Measurements from ENCODE around the gene TSEN54.
"Not testable (repeated sequence)": the region's sequence is repeated elsewhere in the genome, so short reads cannot be mapped to it uniquely, and the experiment has no call there.

TSEN54 gene

DNA sequence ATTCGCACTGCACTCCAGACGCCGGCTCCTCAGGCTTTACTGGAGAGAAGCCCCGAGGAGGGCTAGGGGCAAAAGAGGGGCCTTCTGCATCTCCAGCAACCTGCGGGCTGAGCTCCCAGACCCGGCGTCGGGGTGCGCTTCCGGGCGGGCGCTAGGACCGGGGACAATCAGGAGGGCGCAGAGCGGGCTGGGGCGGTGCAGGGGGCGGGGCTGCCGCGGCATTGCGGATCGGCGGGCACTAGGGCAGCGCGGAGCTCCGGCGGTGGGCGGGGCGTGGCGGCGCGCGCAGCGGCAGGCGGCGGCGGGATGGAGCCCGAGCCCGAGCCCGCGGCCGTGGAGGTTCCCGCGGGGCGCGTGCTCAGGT is at the start of gene TSEN54:
TSS of gene TSEN54 (plus strand) at position 274 of the 364 bp plus-strand sequence. CDS start at position 307, 33 bp downstream.
- in situ Hi-C loops (cut with MboI; ENCODE audit: low sequenced_read_pairs): no loop called here

DNA sequence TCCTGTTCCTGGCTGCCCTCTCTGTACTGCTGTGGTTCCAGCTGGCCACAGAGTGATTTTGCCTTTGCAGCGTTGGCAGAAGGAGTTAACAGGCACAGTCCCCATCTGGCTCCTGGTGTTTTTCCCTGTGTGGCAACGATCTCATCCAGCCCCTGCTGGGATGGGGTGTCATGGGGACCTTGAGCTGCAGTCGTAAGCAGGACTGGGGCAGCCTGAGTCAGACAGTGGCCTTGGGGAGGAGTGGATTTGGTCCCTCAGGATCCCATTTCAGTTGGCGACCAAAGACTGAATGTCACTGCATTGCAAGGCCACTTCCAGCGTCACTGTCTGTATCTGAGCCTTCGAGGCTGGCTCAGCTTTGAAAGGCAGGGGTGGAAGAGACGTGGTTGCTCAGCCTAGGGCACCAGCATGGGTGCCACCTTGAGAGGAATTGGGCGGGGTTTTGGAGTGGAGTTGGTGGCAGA is 48.0 kb upstream of the TSEN54 start:
- in situ Hi-C loops (cut with MboI; ENCODE audit: low sequenced_read_pairs): no loop called here

DNA sequence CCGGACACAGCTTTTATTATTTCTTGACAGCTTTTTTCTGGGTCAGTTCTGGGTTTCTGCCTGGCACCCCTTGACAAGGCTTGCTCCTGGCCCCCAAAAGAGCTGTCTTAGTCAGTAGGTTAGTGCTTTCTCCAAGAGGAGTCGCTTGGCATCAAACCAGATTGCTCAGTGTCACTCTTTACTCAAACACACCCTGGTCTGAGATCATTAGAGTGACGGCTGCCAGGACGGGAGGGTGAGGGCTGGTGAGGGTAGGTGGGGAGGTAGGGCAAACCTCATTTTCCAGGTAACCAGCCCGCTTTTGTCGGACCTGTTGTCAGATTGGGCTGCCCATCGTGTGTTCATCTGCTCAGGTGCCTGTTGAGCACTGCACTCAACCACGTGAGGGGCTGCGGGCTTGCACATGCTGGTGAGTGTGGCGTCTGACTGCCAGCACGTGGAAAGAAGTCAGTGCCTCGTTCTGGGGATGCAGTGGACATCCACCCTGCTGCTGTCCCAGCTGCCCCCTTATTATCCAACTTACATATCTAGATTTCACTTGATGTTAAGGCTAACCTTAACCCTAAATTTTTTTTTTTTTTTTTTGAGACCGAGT is 47.5 kb upstream of the TSEN54 start:
- in situ Hi-C loops (cut with MboI; ENCODE audit: low sequenced_read_pairs): no loop called here

GRCh38 chr17:75471207-75471606 is 45.1 kb upstream of the TSEN54 start:
- in situ Hi-C loops (cut with MboI; ENCODE audit: low sequenced_read_pairs): no loop called here

DNA sequence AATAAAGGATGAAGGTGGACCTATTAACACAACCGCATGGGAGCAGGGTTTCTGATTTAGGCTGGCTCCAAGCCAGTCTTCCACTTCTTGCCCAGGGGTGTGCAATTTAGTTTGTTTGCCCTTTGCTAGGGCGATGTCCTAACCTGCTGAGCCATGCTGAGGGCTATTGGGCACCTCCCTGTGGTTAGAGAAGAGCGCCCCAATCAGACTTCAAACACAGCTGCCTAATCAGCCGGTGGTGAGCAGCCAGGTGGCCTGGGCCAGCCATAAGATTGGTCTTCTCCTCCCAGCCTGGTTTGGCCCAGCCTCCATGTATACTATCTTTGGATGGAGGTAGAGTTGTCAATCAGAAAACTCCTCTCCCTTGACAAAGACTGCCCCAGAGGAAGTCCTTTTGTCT is 44.2 kb upstream of the TSEN54 start:
- in situ Hi-C loops (cut with MboI; ENCODE audit: low sequenced_read_pairs): no loop called here

GRCh38 chr17:75473246-75473645 is 43.1 kb upstream of the TSEN54 start:
- in situ Hi-C loops (cut with MboI; ENCODE audit: low sequenced_read_pairs): no loop called here

GRCh38 chr17:75474736-75475135 is 41.6 kb upstream of the TSEN54 start:
- in situ Hi-C loops (cut with MboI; ENCODE audit: low sequenced_read_pairs): no loop called here

GRCh38 chr17:75475144-75475835 is 41.0 kb upstream of the TSEN54 start:
- in situ Hi-C loops (cut with MboI; ENCODE audit: low sequenced_read_pairs): no loop called here

DNA sequence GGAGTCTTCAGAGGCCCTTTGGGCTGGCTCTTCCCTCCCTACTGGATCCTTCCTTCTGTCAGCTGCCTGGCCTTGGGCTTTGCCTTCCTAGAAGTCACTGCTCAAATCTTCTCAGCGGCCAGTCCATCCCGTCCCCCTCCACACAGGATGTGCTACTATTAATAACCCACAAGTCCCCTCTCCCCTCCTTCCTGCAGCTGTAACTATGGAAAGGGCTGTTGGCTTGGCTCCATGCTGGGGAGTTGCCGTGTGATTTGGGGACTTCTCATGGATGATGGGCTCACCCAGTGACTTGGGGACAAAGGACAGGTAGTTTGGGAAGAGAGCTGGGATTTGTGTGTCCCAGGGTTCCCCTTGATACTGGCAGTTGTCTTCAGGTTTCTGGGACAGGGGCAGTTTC is 40.5 kb upstream of the TSEN54 start:
- in situ Hi-C loops (cut with MboI; ENCODE audit: low sequenced_read_pairs): no loop called here

DNA sequence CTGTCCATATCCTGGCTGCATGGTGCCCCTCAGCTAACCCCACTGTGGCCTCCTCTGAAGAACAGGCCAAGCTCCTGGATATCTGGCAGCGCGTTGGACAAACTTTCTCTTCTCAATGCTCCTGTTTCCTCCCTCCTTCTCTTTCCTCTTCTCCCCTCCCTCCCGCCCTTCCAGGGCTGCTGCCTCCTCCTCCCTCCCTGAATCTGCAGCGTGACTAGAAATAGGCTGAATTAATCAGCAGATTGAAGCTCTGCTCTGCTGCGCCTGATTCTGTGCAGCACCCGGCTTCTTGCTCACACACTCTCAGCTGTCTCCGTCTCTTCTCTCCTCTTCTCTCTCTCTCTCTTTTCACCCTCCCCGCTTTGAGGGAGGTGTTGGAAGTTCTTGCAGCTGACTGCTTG is 40.1 kb upstream of the TSEN54 start:
- in situ Hi-C loops (cut with MboI; ENCODE audit: low sequenced_read_pairs): no loop called here

- in situ Hi-C loops (cut with MboI; ENCODE audit: low sequenced_read_pairs): no loop called here
Observed at GRCh38 chr17:75476752-75477489, 39.4 kb upstream of the TSEN54 start.

- in situ Hi-C loops (cut with MboI; ENCODE audit: low sequenced_read_pairs): not testable (repeated sequence)
Observed at GRCh38 chr17:75477490-75477862, 38.9 kb upstream of the TSEN54 start.

GRCh38 chr17:75478508-75478907 is 37.8 kb upstream of the TSEN54 start:
- in situ Hi-C loops (cut with MboI; ENCODE audit: low sequenced_read_pairs): no loop called here

DNA sequence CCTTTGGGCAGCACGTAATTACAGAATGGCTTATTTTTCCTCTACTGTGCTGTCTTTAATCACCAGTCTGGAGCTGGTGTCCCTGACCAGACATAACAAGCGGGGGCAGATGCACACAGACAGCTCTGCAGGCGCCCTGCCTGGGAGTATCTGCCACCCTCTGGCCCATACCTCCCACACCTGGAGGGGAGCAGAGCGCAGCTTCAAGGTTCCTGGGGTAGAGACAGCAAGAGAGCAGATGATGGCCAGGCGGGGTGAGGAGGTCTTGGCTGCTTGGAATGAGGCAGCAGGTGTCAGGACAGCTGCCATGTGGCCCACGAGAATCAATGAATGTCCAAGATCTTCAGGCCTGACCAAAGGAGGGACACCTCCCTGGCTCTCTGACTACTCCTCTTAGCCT is 36.0 kb upstream of the TSEN54 start:
- in situ Hi-C loops (cut with MboI; ENCODE audit: low sequenced_read_pairs): no loop called here

GRCh38 chr17:75481194-75482068 is 34.9 kb upstream of the TSEN54 start:
- in situ Hi-C loops (cut with MboI; ENCODE audit: low sequenced_read_pairs): no loop called here

GRCh38 chr17:75482098-75482942 is 34.0 kb upstream of the TSEN54 start:
- in situ Hi-C loops (cut with MboI; ENCODE audit: low sequenced_read_pairs): no loop called here

GRCh38 chr17:75485688-75486087 is 30.6 kb upstream of the TSEN54 start:
- in situ Hi-C loops (cut with MboI; ENCODE audit: low sequenced_read_pairs): no loop called here

- in situ Hi-C loops (cut with MboI; ENCODE audit: low sequenced_read_pairs): no loop called here
Observed at GRCh38 chr17:75486151-75486550, 30.2 kb upstream of the TSEN54 start.

DNA sequence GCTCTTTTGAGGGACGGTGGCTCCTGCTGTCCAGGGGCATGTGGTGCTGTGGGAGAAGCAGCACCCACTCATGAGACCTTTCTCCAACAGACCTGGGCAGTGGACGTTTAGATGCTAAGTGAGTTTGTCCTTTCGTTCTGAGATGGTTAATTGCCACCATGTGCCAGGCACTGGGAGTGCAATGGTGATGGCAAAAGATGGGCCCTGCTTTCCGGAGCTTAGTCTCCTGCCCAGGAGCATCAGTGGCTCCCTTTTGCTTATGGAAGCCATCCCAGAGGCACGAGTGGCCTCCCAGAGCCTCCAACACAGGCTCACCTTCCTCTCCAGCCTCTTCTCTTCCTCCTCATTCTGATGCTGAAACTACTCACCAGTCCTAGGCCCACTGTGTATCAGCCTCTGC is 29.4 kb upstream of the TSEN54 start:
- in situ Hi-C loops (cut with MboI; ENCODE audit: low sequenced_read_pairs): no loop called here

- in situ Hi-C loops (cut with MboI; ENCODE audit: low sequenced_read_pairs): no loop called here
Observed at GRCh38 chr17:75487351-75488070, 28.8 kb upstream of the TSEN54 start.

All from hTERT RPE-1 (cell line).